ENCODE measurements around the gene CFAP251. TPM values are rescaled to one million over a fixed set of nuclear protein-coding genes. Genes with fewer than 3 reads are reported as not detected.

CFAP251 gene
- total and polyA plus RNA-seq, 2 of the 8 experiments (the other 6 are each of a cell fraction or from before 2014, with no cell fraction given): 1.8 to 2.9 TPM

- Histone ChIP-seq H3K4me2 (ENCODE audit: insufficient read depth in 1 of 2, low read depth in 2 of 2, low read length in 2 of 2) (no peak overlapping the region), H3K79me1 (ENCODE audit: low read depth, low read length) (no peaks in the 10 kb centered on the region), H3K36me3 (ENCODE audit: control insufficient read depth in 2 of 4, insufficient read depth in 4 of 4, low read length in 3 of 4) (no peaks in the 10 kb centered on the region), H2BK12ac (ENCODE audit: low read depth, low read length) (no peak overlapping the region), H3K9ac (replicated peaks in 1 of 4; ENCODE audit: extremely low read depth in 1 of 4, low read depth in 3 of 4, low read length in 3 of 4) (no peak overlapping the region), H2AFZ (ENCODE audit: low read length) (no peak overlapping the region), H3K23me2 (ENCODE audit: low read depth, low read length) (no peaks in the 10 kb centered on the region), H3K23ac (ENCODE audit: insufficient read length) (no peak overlapping the region), H2BK5ac (ENCODE audit: low read depth, low read length) (no peak overlapping the region), H3K14ac (ENCODE audit: insufficient read length) (no peak overlapping the region), H4K8ac (ENCODE audit: extremely low read depth, insufficient read depth, low read length) (no peak overlapping the region), H2BK20ac (ENCODE audit: low read length) (no peak overlapping the region), H3K18ac (ENCODE audit: extremely low read depth, low read length) (no peak overlapping the region), H3K27ac (ENCODE audit: low read depth, low read length) (no peak overlapping the region), H2BK120ac (replicated peaks; ENCODE audit: low read depth, low read length) (no peak overlapping the region), H2AK5ac (ENCODE audit: low read depth, low read length) (no peak overlapping the region), H4K91ac (replicated peaks; ENCODE audit: insufficient read length, low read length) (no peak overlapping the region), H3K56ac (replicated peaks; ENCODE audit: insufficient read length, low read depth, low read length) (no peak overlapping the region), H2BK15ac (ENCODE audit: low read length) (no peak overlapping the region), H3K4me1 (replicated peaks in 1 of 4; ENCODE audit: control insufficient read depth in 3 of 4, insufficient read depth in 4 of 4, low read length in 3 of 4) (no peaks in the 10 kb centered on the region), H3K9me3 (ENCODE audit: insufficient read depth in 2 of 2, low read depth in 1 of 2, low read length in 1 of 2) (no peaks in the 10 kb centered on the region), H3K4me3 (ENCODE audit: extremely low read depth in 1 of 4, insufficient read depth in 2 of 4, low read depth in 3 of 4, low read length in 4 of 4) (no peak overlapping the region), H4K5ac (ENCODE audit: insufficient read length, low read depth, low read length) (no peak overlapping the region), H4K20me1 (replicated peaks in 1 of 2; ENCODE audit: control insufficient read depth in 1 of 2, insufficient read depth in 2 of 2, low read length in 2 of 2) (no peaks in the 10 kb centered on the region), H3K27me3 (replicated peaks in 1 of 4; ENCODE audit: control insufficient read depth in 3 of 4, extremely low read depth in 1 of 4, insufficient read depth in 3 of 4, low read length in 3 of 4) (no peaks in the 10 kb centered on the region), H3K79me2 (ENCODE audit: control insufficient read depth in 1 of 2, insufficient read depth in 2 of 2, low read length in 2 of 2) (no peaks in the 10 kb centered on the region), H3K4ac (replicated peaks; ENCODE audit: insufficient read length, low read depth, low read length) (no peak overlapping the region)
- TF ChIP-seq USF2 (IDR thresholded peaks at IDR 0.05; ENCODE audit: low read length) (no peak), EP300 (IDR thresholded peaks at IDR 0.05; ENCODE audit: borderline replicate concordance in 1 of 2, low read depth in 2 of 2, low read length in 2 of 2) (no peak), EZH2 (IDR thresholded peaks at IDR 0.05; ENCODE audit: low read depth, low read length, severe bottlenecking) (no peak), ATF2 (IDR thresholded peaks at IDR 0.05; ENCODE audit: low read length) (no peak), TAF1 (IDR thresholded peaks at IDR 0.05; ENCODE audit: low read depth, low read length) (no peak), BACH1 (IDR thresholded peaks at IDR 0.05; ENCODE audit: low read length) (no peak), TEAD4 (IDR thresholded peaks at IDR 0.05; ENCODE audit: low read depth, low read length) (no peak)
- ChIA-PET POLR2A (ENCODE audit: partially characterized antibody) (no interaction called here), CTCF (ENCODE audit: partially characterized antibody) (interaction anchor here (0.6 to 1.2 kb wide), 4 partner anchors 13 to 109 kb away, joined by 3 to 4 read pairs (median 4); partner anchors contain the start of gene CFAP251)
- DNase-seq (ENCODE audit: low read depth in 1 of 2, low spot score in 2 of 2) (no peak), FAIRE-seq (no peak)
- 92% methylated on average over 19 of the region's 19 CpGs; no CpG with 5 or more reads in 1 of the 2 experiments for WGBS, 2 experiments (ENCODE audit: extremely low coverage in 1 of 2, insufficient coverage in 1 of 2, insufficient read length in 1 of 2, insufficient replicate concordance in 2 of 2, low coverage in 1 of 2, low lambda C conversion rate in 2 of 2, missing lambda C conversion rate in 1 of 2)
These were observed 95.6 kb downstream of the CFAP251 start for GRCh38 chr12:122013791-122014590.

Data from H1 (cell line).